ENCODE results near the gene RETREG2. TPM values are rescaled to one million over a fixed set of nuclear protein-coding genes. Genes with fewer than 3 reads are reported as not detected.

Gene RETREG2
- total RNA-seq, 6 experiments from 2014 or later = 77.3 to 102 (median 85.5) TPM

DNA sequence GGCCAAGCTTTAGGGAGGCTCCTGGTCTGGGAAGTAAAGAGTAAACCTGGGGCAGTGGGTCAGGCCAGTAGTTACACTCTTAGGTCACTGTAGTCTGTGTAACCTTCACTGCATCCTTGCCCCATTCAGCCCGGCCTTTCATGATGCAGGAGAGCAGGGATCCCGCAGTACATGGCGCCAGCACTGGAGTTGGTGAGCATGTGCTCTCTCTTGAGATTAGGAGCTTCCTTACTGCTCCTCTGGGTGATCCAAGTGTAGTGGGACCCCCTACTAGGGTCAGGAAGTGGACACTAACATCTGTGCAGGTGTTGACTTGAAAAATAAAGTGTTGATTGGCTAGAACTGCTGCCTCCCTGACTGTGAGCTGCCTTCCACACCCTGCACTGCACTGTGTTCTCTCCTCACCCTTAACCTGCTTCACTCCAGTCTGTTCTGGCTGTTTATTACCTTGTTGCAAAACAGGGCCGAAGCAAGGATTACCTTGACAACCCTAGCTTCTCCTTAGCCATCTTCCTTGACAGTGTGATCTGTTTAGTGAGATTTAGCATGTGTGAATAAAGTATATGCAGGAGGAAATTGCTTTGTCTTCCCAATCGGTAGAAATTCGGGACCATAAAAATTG, 5.2 kb downstream of the RETREG2 start:
- peaks cover 38% of the 10 kb centered on the region for H3K36me3 Mint-ChIP-seq (ENCODE audit: low read depth)
- DNase-seq = no peak
- peaks cover 2% of the 10 kb centered on the region; the same call in 1 of the 2 replicates for H3K27me3 Mint-ChIP-seq (ENCODE audit: insufficient read depth)

DNA sequence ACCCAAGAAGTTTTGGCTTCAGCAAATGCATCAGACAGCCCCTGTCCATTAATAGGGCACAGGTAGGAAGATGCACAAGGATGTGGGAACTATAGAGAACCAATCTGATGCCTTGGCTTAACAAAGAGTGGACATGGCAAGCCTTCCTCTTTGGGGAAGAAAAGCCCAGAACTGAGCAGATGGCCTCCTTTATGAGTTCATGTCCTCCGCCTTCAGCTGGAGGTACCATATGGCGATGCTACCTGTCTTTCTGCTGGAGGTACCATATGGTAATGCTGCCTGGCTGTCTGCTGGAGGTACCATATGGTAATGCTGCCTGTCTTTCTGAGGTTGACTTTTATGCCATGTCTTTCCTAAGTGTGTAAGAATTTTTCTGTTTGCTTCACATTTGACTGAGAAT, 6.0 kb downstream of the RETREG2 start:
- peaks cover 4% of the 10 kb centered on the region for H3K4me1 Mint-ChIP-seq (ENCODE audit: low read depth)
- H3K27me3 Mint-ChIP-seq (ENCODE audit: insufficient read depth) = peaks cover 2% of the 10 kb centered on the region
- TF ChIP-seq CTCF (IDR thresholded peaks at IDR 0.05) = no peak
- peaks cover 35% of the 10 kb centered on the region for H3K36me3 Mint-ChIP-seq (ENCODE audit: low read depth)
- no peak for DNase-seq
- H3K9me3 Mint-ChIP-seq = no peaks in the 10 kb centered on the region
- no peak overlapping the region for H3K4me3 Mint-ChIP-seq
- no peak overlapping the region for H3K27ac Mint-ChIP-seq

More for the DNA sequence above, 5.2 kb downstream of the RETREG2 start:
- Mint-ChIP-seq H3K9me3 (no peaks in the 10 kb centered on the region), H3K4me1 (ENCODE audit: low read depth) (peaks cover 7% of the 10 kb centered on the region), H3K4me3 (no peak overlapping the region), H3K27ac (no peak overlapping the region)
- no peak for TF ChIP-seq CTCF (IDR thresholded peaks at IDR 0.05)

- Mint-ChIP-seq H3K36me3 (ENCODE audit: low read depth) (peaks cover 22% of the 10 kb centered on the region), H3K27ac (no peak overlapping the region), H3K4me1 (ENCODE audit: low read depth) (no peaks in the 10 kb centered on the region), H3K9me3 (no peaks in the 10 kb centered on the region), H3K27me3 (ENCODE audit: insufficient read depth) (peaks cover 2% of the 10 kb centered on the region), H3K4me3 (no peak overlapping the region)
- no peak for DNase-seq
- TF ChIP-seq CTCF (IDR thresholded peaks at IDR 0.05) = no peak
Observed at GRCh38 chr2:219186754-219187456, 8.8 kb downstream of the RETREG2 start.

DNA sequence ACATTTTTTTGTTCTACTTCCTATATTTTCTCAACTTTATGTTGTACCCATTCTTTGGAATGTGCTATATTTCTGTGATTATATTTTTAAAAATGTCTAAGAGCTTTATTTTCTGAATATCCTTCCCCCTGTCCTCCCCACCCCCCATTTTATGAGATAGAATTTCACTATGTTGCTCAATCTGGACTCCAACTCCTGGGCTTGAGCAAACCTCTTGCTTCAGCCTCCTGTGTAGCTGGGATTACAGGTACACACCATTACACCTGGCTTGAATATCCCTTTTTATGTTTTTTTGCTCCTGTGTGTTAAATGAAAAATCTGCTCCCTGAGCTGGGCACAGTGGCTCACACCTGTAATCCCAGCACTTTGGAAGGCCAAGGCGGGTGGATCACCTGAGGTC, 19.3 kb downstream of the RETREG2 start:
- no peaks in the 10 kb centered on the region for H3K36me3 Mint-ChIP-seq (ENCODE audit: low read depth)
- DNase-seq = no peak
- no peaks in the 10 kb centered on the region for H3K9me3 Mint-ChIP-seq
- peaks cover 18% of the 10 kb centered on the region for H3K27me3 Mint-ChIP-seq (ENCODE audit: insufficient read depth)
- H3K4me3 Mint-ChIP-seq = no peak overlapping the region
- no peak for TF ChIP-seq CTCF (IDR thresholded peaks at IDR 0.05)
- no peak overlapping the region for H3K27ac Mint-ChIP-seq
- no peaks in the 10 kb centered on the region for H3K4me1 Mint-ChIP-seq (ENCODE audit: low read depth)

- H3K4me3 Mint-ChIP-seq = no peak overlapping the region
- no peaks in the 10 kb centered on the region for H3K4me1 Mint-ChIP-seq (ENCODE audit: low read depth)
- H3K27me3 Mint-ChIP-seq (ENCODE audit: insufficient read depth) = peaks cover 18% of the 10 kb centered on the region
- H3K36me3 Mint-ChIP-seq (ENCODE audit: low read depth) = no peaks in the 10 kb centered on the region
- TF ChIP-seq CTCF (IDR thresholded peaks at IDR 0.05) = no peak
- no peaks in the 10 kb centered on the region for H3K9me3 Mint-ChIP-seq
- no peak overlapping the region for H3K27ac Mint-ChIP-seq
- DNase-seq = no peak
Observed at GRCh38 chr2:219198974-219199373, 20.9 kb downstream of the RETREG2 start.
